ENCODE data around the gene BDH1.
"Not testable (repeated sequence)": the region's sequence is repeated elsewhere in the genome, so short reads cannot be mapped to it uniquely, and the experiment has no call there.

Gene BDH1

DNA sequence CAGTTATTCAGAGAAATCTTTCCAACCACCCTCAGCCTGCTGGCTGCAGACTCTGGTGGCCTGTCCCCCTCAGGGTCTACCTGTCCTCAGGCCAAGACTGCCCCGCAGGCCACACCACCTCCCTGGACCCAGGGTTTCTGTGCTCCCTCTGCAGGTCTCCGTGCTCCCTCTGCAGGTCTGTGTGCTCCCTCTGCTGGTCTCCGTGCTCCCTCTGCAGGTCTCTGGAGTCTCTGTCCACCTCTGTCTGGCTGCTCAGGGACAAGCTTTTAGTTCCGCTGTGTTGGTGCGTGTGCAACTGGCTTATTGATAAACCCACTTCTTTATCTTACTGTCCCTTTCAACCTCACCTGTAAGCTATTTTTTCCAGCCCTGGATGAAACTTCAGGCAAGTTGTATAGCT is 30.1 kb downstream of the BDH1 start:
- DNase-seq (ENCODE audit: low spot score in 2 of 2) = no peak
- ATAC-seq (ENCODE audit: low read depth) = no peak
- Mint-ChIP-seq H3K4me1 (no peaks in the 10 kb centered on the region), H3K9me3 (no peaks in the 10 kb centered on the region), H3K27ac (no peak overlapping the region), H3K36me3 (peaks cover 18% of the 10 kb centered on the region), H3K27me3 (no peaks in the 10 kb centered on the region), H3K4me3 (no peak overlapping the region)

DNA sequence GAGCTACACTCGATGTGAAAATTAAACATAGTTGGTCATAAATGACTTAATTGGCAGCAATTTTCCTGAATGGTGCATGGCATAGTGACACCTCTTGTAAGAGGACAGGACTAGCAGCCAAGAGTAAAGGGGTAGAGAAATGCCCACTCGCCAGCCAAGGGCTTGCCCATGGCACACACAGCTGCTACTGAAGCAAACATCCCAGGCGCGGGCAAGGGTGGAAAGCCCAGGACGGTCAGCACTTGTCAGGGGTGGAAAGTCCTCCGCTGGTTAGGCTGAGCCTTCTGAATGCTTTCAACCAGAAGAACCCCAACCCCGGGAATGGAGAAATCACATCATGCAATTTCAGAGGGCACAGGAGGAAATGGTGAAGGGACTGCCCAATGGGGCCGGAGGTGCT is 31.6 kb downstream of the BDH1 start:
- Mint-ChIP-seq H3K9me3 (no peaks in the 10 kb centered on the region), H3K36me3 (peaks cover 15% of the 10 kb centered on the region), H3K4me1 (peaks cover under 1% of the 10 kb centered on the region), H3K4me3 (no peak overlapping the region), H3K27ac (no peak overlapping the region), H3K27me3 (no peaks in the 10 kb centered on the region)
- ATAC-seq (ENCODE audit: low read depth) (no peak), DNase-seq (ENCODE audit: low spot score in 2 of 2) (no peak)

DNA sequence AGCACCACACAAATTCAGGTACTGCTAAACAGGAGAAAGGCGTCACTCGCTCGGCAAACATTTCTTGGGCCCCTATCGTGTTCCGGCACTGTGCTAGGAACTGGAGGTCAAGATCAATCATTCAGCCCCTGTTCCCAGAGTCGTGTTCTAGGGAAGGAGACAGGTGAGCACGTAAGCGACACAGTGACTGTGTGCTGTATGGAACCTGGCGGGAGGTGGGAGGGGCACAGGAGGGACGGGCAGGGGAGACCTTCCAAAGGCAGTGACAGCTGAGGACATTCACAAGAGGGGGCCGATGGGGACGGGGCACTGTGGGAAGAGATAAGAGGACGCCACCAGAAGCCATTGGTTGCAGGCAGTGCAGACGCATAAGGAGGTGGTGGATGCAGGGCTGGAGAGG is 32.2 kb downstream of the BDH1 start:
- no peak overlapping the region for H3K4me3 Mint-ChIP-seq
- DNase-seq (ENCODE audit: low spot score in 2 of 2) (no peak), ATAC-seq (ENCODE audit: low read depth) (no peak)
- H3K4me1 Mint-ChIP-seq = peaks cover 3% of the 10 kb centered on the region
- H3K36me3 Mint-ChIP-seq = peaks cover 17% of the 10 kb centered on the region
- peaks cover 3% of the 10 kb centered on the region for H3K9me3 Mint-ChIP-seq
- no peaks in the 10 kb centered on the region for H3K27me3 Mint-ChIP-seq
- no peak overlapping the region for H3K27ac Mint-ChIP-seq

DNA sequence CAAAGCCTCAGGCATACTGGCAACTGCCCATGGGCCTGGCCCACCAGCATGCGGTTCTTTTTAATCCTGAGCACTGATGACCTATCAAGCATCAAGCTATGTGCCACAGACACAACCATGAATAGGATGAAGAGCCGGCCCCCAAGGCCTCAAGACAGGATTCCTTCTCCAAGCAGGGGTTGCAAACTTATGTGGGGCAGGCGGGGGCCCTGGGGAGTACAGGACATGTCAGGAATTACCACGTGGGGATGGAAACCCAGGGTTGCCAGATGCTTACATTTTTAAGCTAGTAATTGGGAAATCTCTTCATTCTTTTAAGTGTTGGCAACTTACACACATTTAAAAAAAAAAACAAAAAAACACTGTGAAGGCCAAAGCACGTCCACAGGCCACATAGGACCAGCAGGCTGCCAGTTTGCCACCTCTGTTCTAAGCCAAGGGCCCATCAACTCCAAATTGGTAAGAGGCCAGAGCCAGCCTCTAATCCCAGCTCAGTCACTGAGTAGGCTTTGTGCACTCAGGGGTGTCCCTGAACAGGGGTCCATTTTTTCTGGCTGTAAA is 32.8 kb downstream of the BDH1 start:
- Mint-ChIP-seq H3K27ac (no peak overlapping the region), H3K4me1 (peaks cover 3% of the 10 kb centered on the region), H3K36me3 (peaks cover 14% of the 10 kb centered on the region), H3K4me3 (no peak overlapping the region), H3K9me3 (peaks cover 3% of the 10 kb centered on the region), H3K27me3 (no peaks in the 10 kb centered on the region)
- ATAC-seq (ENCODE audit: low read depth) (no peak), DNase-seq (ENCODE audit: low spot score in 2 of 2) (no peak)

DNA sequence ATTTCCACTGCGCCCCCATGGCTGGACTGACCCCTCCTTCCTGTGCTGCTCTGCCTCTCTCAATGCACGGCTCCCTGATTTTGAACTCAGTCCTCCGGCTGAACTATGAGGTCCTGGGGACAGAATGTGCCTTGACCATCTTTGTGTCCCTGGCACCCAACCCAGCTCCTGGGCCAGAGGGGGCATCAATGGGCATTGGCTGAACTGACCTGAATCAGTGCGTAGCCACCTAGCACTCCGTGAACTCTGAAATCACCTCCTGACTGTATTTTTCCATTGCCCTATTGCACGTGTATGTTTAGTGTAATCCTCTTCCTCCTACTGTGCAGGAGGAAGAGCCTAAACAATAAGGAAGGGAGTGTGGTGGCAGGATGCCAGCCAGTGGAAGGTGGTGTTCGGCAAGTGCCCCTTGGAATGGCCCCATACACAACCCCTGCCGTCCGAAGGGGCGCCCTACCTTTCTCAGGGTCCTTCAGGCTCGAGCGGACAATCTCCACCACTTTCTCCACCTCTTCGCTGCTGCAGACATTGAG is 33.5 kb downstream of the BDH1 start:
- H3K27me3 Mint-ChIP-seq = no peaks in the 10 kb centered on the region
- no peak overlapping the region for H3K27ac Mint-ChIP-seq
- peaks cover 3% of the 10 kb centered on the region for H3K4me1 Mint-ChIP-seq
- ATAC-seq (ENCODE audit: low read depth) (no peak), DNase-seq (ENCODE audit: low spot score in 2 of 2) (no peak)
- peaks cover 3% of the 10 kb centered on the region for H3K9me3 Mint-ChIP-seq
- no peak overlapping the region for H3K4me3 Mint-ChIP-seq
- H3K36me3 Mint-ChIP-seq = peaks cover 10% of the 10 kb centered on the region

DNA sequence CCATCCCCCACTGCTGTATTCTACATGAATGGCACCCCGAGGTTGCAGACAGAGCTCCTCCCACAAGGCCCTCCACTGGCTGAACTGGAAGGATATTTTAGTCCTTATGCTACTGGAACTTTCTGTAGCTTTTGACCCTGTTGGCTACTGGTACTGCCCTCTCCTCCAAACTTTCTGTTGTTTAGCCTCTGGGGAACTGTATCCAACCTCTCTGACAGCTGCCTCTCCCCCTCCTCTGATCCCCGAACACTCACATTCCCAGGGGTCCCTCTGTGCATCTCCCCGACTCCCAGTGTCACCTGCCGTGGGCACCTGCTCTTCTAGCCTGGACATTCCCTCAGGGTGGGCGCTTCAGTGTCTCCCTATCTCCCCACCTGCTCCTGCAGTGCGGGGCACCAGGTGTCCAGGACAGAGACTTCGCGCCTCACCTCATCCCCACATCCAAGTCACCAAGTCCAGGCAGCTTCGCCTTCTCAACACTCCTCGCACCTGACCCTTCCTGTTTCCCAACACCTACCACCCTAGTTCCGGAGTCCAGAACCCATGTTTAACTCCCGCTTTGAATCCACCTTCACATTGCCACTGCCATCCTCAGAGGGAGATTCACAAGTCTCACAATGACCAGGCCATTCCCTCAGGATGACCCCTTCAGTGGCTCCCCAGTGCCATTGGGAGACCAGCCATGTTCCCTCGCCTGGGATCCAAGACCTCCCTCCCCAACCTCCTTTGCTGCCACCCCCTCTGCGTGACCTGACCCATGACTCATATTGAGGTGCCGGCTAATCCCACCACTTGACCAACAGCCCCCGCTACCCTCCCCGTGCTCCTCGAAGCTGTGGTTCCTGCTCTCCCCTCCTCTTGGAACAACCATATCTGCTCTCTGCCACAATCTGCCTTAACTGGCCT is 34.2 kb downstream of the BDH1 start:
- Mint-ChIP-seq H3K27ac (no peak overlapping the region), H3K4me1 (peaks cover 9% of the 10 kb centered on the region), H3K4me3 (no peak overlapping the region), H3K36me3 (peaks cover 9% of the 10 kb centered on the region), H3K27me3 (no peaks in the 10 kb centered on the region), H3K9me3 (peaks cover 3% of the 10 kb centered on the region)
- DNase-seq (ENCODE audit: low spot score in 2 of 2) (no peak), ATAC-seq (ENCODE audit: low read depth) (no peak)

DNA sequence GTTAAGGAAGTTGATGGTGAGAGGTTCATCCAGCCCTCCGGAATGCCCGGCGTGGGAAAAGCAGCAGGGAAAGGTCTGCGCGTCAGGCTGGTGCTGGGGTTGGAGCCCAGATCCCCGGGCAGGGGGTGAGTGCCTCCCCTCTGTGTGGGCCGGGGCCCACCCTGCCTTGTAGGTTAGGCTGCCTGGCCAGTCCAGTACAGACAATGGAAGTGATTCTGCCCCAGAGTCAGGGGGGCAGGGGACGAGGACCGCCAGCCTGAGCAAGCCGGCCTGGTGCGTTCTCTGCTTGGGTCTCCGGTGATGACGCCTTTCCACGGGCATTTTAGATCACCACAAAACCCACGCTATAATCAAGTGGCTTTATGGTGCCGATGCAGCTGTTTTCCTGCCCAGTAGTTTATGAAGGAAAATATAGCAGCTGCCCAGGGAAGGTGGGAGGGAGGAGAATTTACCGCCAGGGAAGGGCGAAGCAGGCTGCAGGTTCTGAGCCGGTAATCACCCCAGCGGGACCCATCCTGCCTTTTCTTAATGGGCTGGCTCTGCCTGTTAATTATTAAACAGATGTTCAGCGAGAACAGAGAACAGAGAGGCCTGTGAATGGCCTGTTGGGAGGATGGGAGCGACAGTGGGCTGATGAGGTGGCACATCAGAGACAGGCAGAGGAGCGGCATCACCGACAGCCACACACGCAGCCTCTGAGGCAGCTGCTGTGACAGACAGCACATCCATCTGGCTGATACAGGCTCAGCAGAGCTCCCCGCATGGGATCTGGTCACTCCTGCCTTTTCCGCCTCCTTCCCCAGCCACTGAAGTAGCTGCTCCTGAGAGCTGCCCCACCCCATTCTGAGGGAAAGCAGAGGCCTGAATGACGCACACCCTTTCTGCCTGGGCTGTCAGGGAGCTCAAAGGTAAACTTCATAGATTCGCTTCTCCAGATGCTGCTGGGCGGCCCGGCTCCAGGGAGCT is 35.2 kb downstream of the BDH1 start:
- Mint-ChIP-seq H3K4me1 (peaks cover 11% of the 10 kb centered on the region), H3K4me3 (no peak overlapping the region), H3K27ac (no peak overlapping the region), H3K9me3 (peaks cover 3% of the 10 kb centered on the region), H3K36me3 (peaks cover 13% of the 10 kb centered on the region), H3K27me3 (no peaks in the 10 kb centered on the region)
- DNase-seq (ENCODE audit: low spot score in 2 of 2) = no peak
- no peak for ATAC-seq (ENCODE audit: low read depth)

DNA sequence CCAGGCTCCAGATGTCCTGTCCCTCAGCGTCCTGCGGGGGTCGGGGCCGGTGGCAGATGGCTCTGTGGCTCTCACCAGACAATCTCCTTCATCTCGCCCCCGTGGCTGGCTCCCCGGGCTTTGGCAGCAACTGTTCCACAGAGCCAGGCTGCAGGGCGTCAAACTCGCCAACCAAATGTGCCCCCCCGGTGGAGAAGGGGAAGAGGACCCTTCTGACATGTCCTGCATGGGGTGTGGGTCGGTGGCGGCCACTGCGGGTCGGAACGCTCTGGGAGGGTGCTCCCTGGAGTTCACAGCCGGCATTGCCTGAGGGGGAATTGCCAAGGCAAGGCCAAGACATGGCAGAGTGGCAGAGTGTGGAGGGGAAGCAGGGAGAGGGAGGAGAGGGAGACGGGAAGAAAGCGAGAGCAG is 36.0 kb downstream of the BDH1 start:
- DNase-seq (ENCODE audit: low spot score in 2 of 2) = no peak
- Mint-ChIP-seq H3K27me3 (no peaks in the 10 kb centered on the region), H3K36me3 (peaks cover 16% of the 10 kb centered on the region), H3K9me3 (peaks cover 3% of the 10 kb centered on the region), H3K4me3 (no peak overlapping the region), H3K27ac (no peak overlapping the region), H3K4me1 (peaks cover 11% of the 10 kb centered on the region)
- no peak for ATAC-seq (ENCODE audit: low read depth)

DNA sequence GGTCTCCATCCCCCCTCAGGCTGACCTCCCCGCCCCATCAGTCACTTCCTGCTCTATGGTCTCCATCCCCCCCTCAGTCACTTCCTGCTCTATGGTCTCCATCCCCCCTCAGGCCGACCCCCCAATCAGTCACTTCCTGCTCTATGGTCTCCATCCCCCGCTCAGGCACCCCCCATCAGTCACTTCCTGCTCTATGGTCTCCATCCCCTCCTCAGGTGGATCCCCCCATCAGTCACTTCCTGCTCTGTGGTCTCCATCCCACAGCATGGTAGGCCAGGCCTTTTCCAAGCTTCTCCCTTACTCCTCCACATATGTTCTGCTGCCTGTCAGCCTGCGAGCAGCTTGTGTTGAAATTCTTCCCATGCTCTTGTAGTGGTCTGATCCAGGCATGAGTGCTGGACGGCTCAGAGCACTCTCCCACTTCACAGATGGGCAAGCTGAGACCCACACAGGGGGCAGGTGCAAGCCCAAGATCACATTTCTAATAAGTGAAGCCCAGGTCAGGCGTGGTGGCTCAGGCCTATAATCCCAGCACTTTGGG is 36.8 kb downstream of the BDH1 start:
- no peak for ATAC-seq (ENCODE audit: low read depth)
- no peak overlapping the region for H3K4me3 Mint-ChIP-seq
- H3K4me1 Mint-ChIP-seq = peaks cover 11% of the 10 kb centered on the region
- no peaks in the 10 kb centered on the region for H3K27me3 Mint-ChIP-seq
- peaks cover 16% of the 10 kb centered on the region for H3K36me3 Mint-ChIP-seq
- no peak for DNase-seq (ENCODE audit: low spot score in 2 of 2)
- H3K27ac Mint-ChIP-seq = peak overlapping the region; percentile 87
- peaks cover 3% of the 10 kb centered on the region for H3K9me3 Mint-ChIP-seq

DNA sequence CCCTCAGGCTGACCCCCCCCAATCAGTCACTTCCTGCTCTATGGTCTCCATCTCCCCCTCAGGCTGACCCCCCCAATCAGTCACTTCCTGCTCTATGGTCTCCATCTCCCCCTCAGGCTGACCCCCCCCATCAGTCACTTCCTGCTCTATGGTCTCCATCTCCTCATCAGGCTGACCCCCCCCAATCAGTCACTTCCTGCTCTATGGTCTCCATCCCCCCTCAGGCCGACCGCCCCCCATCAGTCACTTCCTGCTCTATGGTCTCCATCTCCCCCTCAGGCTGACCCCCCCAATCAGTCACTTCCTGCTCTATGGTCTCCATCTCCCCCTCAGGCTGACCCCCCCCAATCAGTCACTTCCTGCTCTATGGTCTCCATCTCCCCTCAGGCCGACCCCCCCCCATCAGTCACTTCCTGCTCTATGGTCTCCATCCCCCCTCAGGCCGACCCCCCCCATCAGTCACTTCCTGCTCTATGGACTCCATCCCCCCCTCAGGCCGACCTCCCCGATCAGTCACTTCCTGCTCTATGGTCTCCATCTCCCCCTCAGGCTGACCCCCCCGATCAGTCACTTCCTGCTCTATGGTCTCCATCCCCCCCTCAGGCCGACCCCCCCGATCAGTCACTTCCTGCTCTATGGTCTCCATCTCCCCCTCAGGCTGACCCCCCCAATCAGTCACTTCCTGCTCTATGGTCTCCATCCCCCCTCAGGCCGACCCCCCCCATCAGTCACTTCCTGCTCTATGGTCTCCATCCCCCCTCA is 37.7 kb downstream of the BDH1 start:
- peaks cover 11% of the 10 kb centered on the region for H3K4me1 Mint-ChIP-seq
- not testable (repeated sequence) for H3K9me3 Mint-ChIP-seq; H3K27ac Mint-ChIP-seq; H3K4me3 Mint-ChIP-seq; ATAC-seq (ENCODE audit: low read depth); H3K27me3 Mint-ChIP-seq; DNase-seq (ENCODE audit: low spot score in 2 of 2)
- peaks cover 16% of the 10 kb centered on the region for H3K36me3 Mint-ChIP-seq

DNA sequence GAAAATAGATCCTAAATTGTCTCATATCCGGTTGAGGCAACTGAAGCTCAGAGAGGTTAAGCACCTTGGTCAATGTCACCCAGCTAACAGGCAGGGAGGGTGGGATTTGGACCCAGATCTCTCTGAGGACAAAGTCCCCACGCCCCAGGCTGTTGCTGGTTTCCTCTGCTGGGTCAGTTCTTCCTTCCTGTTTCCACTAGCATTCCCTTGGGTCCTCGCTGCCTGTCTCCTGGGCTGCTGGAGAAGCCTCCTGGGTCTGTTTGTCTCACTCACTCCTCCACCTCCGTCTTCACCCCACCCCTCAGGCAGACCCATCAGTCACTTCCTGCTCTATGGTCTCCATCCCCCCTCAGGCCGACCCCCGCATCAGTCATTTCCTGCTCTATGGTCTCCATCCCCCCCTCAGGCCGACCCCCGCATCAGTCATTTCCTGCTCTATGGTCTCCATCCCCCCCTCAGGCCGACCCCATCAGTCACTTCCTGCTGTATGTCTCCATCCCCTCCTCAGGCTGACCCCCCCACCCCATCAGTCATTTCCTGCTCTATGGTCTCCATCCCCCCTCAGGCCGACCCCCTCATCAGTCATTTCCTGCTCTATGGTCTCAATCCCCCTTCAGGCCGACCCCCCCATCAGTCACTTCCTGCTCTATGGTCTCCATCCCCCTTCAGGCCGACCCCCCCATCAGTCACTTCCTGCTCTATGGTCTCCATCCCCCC is 38.7 kb downstream of the BDH1 start:
- not testable (repeated sequence) for DNase-seq (ENCODE audit: low spot score in 2 of 2); ATAC-seq (ENCODE audit: low read depth)
- peaks cover 22% of the 10 kb centered on the region for H3K36me3 Mint-ChIP-seq

DNA sequence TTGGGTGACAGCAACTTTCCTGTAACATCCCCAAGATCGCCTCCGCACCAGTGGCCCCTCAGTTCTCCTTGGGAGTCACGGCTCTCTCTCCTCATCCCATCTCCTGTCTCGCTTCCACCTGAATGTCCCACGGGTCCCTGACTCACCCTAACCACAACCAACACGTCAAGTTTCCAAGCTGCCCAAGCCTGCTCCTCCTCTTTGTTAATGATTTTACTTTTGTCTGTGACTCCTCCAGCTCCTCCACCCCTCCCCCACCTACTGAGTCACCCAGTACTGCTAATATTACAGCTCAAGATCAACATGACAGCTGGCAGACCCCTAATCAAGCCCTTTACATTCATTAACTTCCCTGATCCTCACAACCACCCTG is 39.3 kb downstream of the BDH1 start:
- ATAC-seq (ENCODE audit: low read depth) (peak; percentile 22), DNase-seq (ENCODE audit: low spot score in 2 of 2) (no peak)
- Mint-ChIP-seq H3K9me3 (peaks cover 3% of the 10 kb centered on the region), H3K4me3 (no peak overlapping the region), H3K4me1 (peaks cover 11% of the 10 kb centered on the region), H3K36me3 (peaks cover 21% of the 10 kb centered on the region), H3K27ac (peak overlapping the region; percentile 61), H3K27me3 (no peaks in the 10 kb centered on the region)

More for the DNA sequence above, 38.7 kb downstream of the BDH1 start:
- peaks cover 11% of the 10 kb centered on the region for H3K4me1 Mint-ChIP-seq
- H3K27ac Mint-ChIP-seq = peak overlapping the region; percentile 61
- not testable (repeated sequence) for H3K27me3 Mint-ChIP-seq, H3K4me3 Mint-ChIP-seq, H3K9me3 Mint-ChIP-seq

Data from memory B cell (primary cell).